Naive thymus-derived CD8-positive, alpha-beta T cell (primary cell): ENCODE data around the gene LPGAT1. TPM values are rescaled to one million over a fixed set of nuclear protein-coding genes. Genes with fewer than 3 reads are reported as not detected.
A peak's percentile ranks its signal among the peaks of the same experiment; 100 is the strongest.

Experiments used
- ATAC-seq, 2 donors: fragments of 150-1000 bp; cut with Tn5 transposase in 1 of 2; sonication (Bioruptor Pico), chemical (Tn5 transposase) in 1 of 2; 1 replicate in 1 of 2; 2 replicates in 1 of 2; pipeline ENCODE4 v1.10.0; 2021; ENCODE audit warnings: mild to moderate bottlenecking in 2 of 2, moderate library complexity in 2 of 2
- POLR2A ChIA-PET: fragments of 350-600 bp; sonication (Branson Sonifier 250); formaldehyde crosslinking; loops from one replicate; lab custom pipeline; 2021; ENCODE audit warnings: antibody characterized with exemption; lab: Charles Lee
- DNase-seq, 10 donors: peaks; one replicate each; pipeline versions ENCODE4 v3.0.0 to v3.0.0-alpha.2; 2020 to 2022
- H3K27ac Mint-ChIP-seq, 10 donors: one replicate each; pipeline ENCODE4 v1.8.0; 2020 to 2022; ENCODE audit warnings: mild to moderate bottlenecking in 10 of 10, mixed read lengths in 10 of 10, moderate library complexity in 4 of 10, inconsistent platforms in 1 of 10
- H3K27me3 Mint-ChIP-seq, 5 donors: one replicate each; pipeline ENCODE4 v1.8.0; 2021 to 2022; ENCODE audit warnings: mixed read lengths in 5 of 5
- H3K36me3 Mint-ChIP-seq, 3 donors: one replicate each; pipeline ENCODE4 v1.8.0; 2020 to 2022; ENCODE audit warnings: mixed read lengths in 3 of 3, mild to moderate bottlenecking in 2 of 3, inconsistent platforms in 1 of 3
- H3K4me1 Mint-ChIP-seq, 4 donors: one replicate each; pipeline ENCODE4 v1.8.0; 2021 to 2022; ENCODE audit warnings: mixed read lengths in 4 of 4
- H3K4me3 Mint-ChIP-seq, 10 donors: one replicate each; pipeline ENCODE4 v1.8.0; 2020 to 2022; ENCODE audit warnings: mild to moderate bottlenecking in 10 of 10, mixed read lengths in 10 of 10, moderate library complexity in 6 of 10, inconsistent platforms in 1 of 10
- H3K9me3 Mint-ChIP-seq, 9 donors: one replicate each; pipeline ENCODE4 v1.8.0; 2020 to 2022; ENCODE audit warnings: mixed read lengths in 9 of 9, mild to moderate bottlenecking in 3 of 9, inconsistent platforms in 1 of 9, moderate library complexity in 1 of 9
- polyA plus RNA-seq, 3 donors: library from polyadenylated mRNA; unstranded; fragments of 300-500 nt; fragmentation: Illumina TruSeq; gene quantifications; one replicate each; pipeline ENCODE4 v1.2.3, GENCODE V29; 2021
- total RNA-seq, 8 experiments: library from RNA in 2 of 8; stranded (reverse) in 2 of 8; gene quantifications; one replicate each; pipeline ENCODE4 v1.2.3 and lab custom pipeline; 2021 to 2026

The LPGAT1 gene
- total and polyA plus RNA-seq, 5 experiments from 2014 or later: 6.1 to 21.0 (median 15.7) TPM

- ATAC-seq: no peak
- Mint-ChIP-seq H3K9me3 (no peaks in the 10 kb centered on the region), H3K36me3 (peaks cover 0 to 46% (median 24%) of the 10 kb centered on the region in 3 donors), H3K4me3 (no peak overlapping the region), H3K27ac (no peak overlapping the region), H3K4me1 (peaks cover 2 to 29% (median 12%) of the 10 kb centered on the region in 4 donors), H3K27me3 (no peaks in the 10 kb centered on the region)
- DNase-seq: no peak
- POLR2A ChIA-PET: no interaction called here
These were observed 7.7 kb downstream of the LPGAT1 start for GRCh38 chr1:211822677-211823407.

- H3K27ac Mint-ChIP-seq: no peak overlapping the region
- no peaks in the 10 kb centered on the region for H3K9me3 Mint-ChIP-seq
- no peaks in the 10 kb centered on the region for H3K27me3 Mint-ChIP-seq
- H3K4me1 Mint-ChIP-seq: peaks cover 0 to 7% (median 3%) of the 10 kb centered on the region in 4 donors
- DNase-seq (no peak), ATAC-seq (no peak)
- no peak overlapping the region for H3K4me3 Mint-ChIP-seq
- peaks cover 0 to 39% (median 25%) of the 10 kb centered on the region in 3 donors for H3K36me3 Mint-ChIP-seq
- POLR2A ChIA-PET: no interaction called here
These were observed 14.0 kb downstream of the LPGAT1 start for GRCh38 chr1:211816586-211816985.

- no peak for ATAC-seq
- no peak for DNase-seq
- Mint-ChIP-seq H3K4me1 (peaks cover 2 to 5% (median 4%) of the 10 kb centered on the region in 4 donors), H3K36me3 (peaks cover 17 to 36% (median 19%) of the 10 kb centered on the region in 3 donors), H3K27me3 (no peaks in the 10 kb centered on the region), H3K4me3 (no peak overlapping the region), H3K27ac (no peak overlapping the region), H3K9me3 (peaks cover 0 to 3% (median 0%) of the 10 kb centered on the region in 9 donors)
- POLR2A ChIA-PET: no interaction called here
These were observed 16.2 kb downstream of the LPGAT1 start for GRCh38 chr1:211814313-211814712.

GRCh38 chr1:211813590-211813989 is 17.0 kb downstream of the LPGAT1 start:
- POLR2A ChIA-PET: no interaction called here
- DNase-seq (no peak), ATAC-seq (no peak)
- Mint-ChIP-seq H3K36me3 (peaks cover 19 to 35% (median 21%) of the 10 kb centered on the region in 3 donors), H3K4me1 (peaks cover 2 to 5% (median 4%) of the 10 kb centered on the region in 4 donors), H3K9me3 (peaks cover 0 to 3% (median 0%) of the 10 kb centered on the region in 9 donors), H3K27ac (no peak overlapping the region), H3K27me3 (no peaks in the 10 kb centered on the region), H3K4me3 (no peak overlapping the region)

GRCh38 chr1:211812584-211812983 is 18.0 kb downstream of the LPGAT1 start:
- Mint-ChIP-seq H3K4me3 (no peak overlapping the region), H3K27me3 (no peaks in the 10 kb centered on the region), H3K4me1 (peaks cover 2 to 5% (median 4%) of the 10 kb centered on the region in 4 donors), H3K9me3 (peaks cover 0 to 3% (median 0%) of the 10 kb centered on the region in 9 donors), H3K27ac (peak overlapping the region in 1 of 10 donors; percentile 47), H3K36me3 (peaks cover 19 to 41% (median 25%) of the 10 kb centered on the region in 3 donors)
- POLR2A ChIA-PET: no interaction called here
- ATAC-seq: no peak
- no peak for DNase-seq

- peaks cover 19 to 48% (median 30%) of the 10 kb centered on the region in 3 donors for H3K36me3 Mint-ChIP-seq
- peaks cover 2 to 6% (median 5%) of the 10 kb centered on the region in 4 donors for H3K4me1 Mint-ChIP-seq
- no peak overlapping the region for H3K4me3 Mint-ChIP-seq
- peaks cover 0 to 3% (median 0%) of the 10 kb centered on the region in 9 donors for H3K9me3 Mint-ChIP-seq
- ATAC-seq (no peak), DNase-seq (no peak)
- H3K27ac Mint-ChIP-seq: peak overlapping the region in 2 of 10 donors; percentile 37 to 42
- POLR2A ChIA-PET: no interaction called here
- no peaks in the 10 kb centered on the region for H3K27me3 Mint-ChIP-seq
These were observed 18.7 kb downstream of the LPGAT1 start for GRCh38 chr1:211811848-211812247.

GRCh38 chr1:211811126-211811525 is 19.4 kb downstream of the LPGAT1 start:
- POLR2A ChIA-PET: no interaction called here
- Mint-ChIP-seq H3K27ac (peak overlapping the region in 1 of 10 donors; percentile 6), H3K4me3 (no peak overlapping the region), H3K36me3 (peaks cover 19 to 54% (median 35%) of the 10 kb centered on the region in 3 donors), H3K9me3 (peaks cover 0 to 3% (median 0%) of the 10 kb centered on the region in 9 donors), H3K27me3 (no peaks in the 10 kb centered on the region), H3K4me1 (peaks cover 2 to 6% (median 5%) of the 10 kb centered on the region in 4 donors)
- ATAC-seq (no peak), DNase-seq (no peak)

- H3K9me3 Mint-ChIP-seq: peaks cover 0 to 4% (median 2%) of the 10 kb centered on the region in 9 donors
- ATAC-seq: no peak
These were observed 22.1 kb downstream of the LPGAT1 start for GRCh38 chr1:211808475-211808874.

GRCh38 chr1:211804915-211805314 is 25.6 kb downstream of the LPGAT1 start:
- H3K4me1 Mint-ChIP-seq: peaks cover 3 to 7% (median 6%) of the 10 kb centered on the region in 4 donors
- no peak for DNase-seq
- peak overlapping the region in 1 of 10 donors; percentile 45 for H3K27ac Mint-ChIP-seq
- POLR2A ChIA-PET: no interaction called here
- no peak for ATAC-seq
- no peak overlapping the region for H3K4me3 Mint-ChIP-seq
- H3K9me3 Mint-ChIP-seq: peaks cover 0 to 7% (median 4%) of the 10 kb centered on the region in 9 donors
- no peaks in the 10 kb centered on the region for H3K27me3 Mint-ChIP-seq
- peaks cover 34 to 68% (median 60%) of the 10 kb centered on the region in 3 donors for H3K36me3 Mint-ChIP-seq

More at GRCh38 chr1:211808475-211808874, 22.1 kb downstream of the LPGAT1 start:
- Mint-ChIP-seq H3K4me3 (no peak overlapping the region), H3K36me3 (peaks cover 25 to 64% (median 50%) of the 10 kb centered on the region in 3 donors), H3K4me1 (peaks cover 2 to 6% (median 4%) of the 10 kb centered on the region in 4 donors), H3K27me3 (no peaks in the 10 kb centered on the region), H3K27ac (no peak overlapping the region)
- POLR2A ChIA-PET: no interaction called here
- DNase-seq: no peak

GRCh38 chr1:211800925-211801607 is 29.5 kb downstream of the LPGAT1 start:
- Mint-ChIP-seq H3K9me3 (peaks cover 0 to 6% (median 4%) of the 10 kb centered on the region in 9 donors), H3K4me3 (no peak overlapping the region), H3K27ac (peak overlapping the region in 1 of 10 donors; percentile 71), H3K36me3 (peaks cover 26 to 46% (median 44%) of the 10 kb centered on the region in 3 donors), H3K4me1 (peaks cover 4 to 11% (median 7%) of the 10 kb centered on the region in 4 donors), H3K27me3 (no peaks in the 10 kb centered on the region)
- ATAC-seq: no peak
- POLR2A ChIA-PET: interaction anchor here (0.7 kb wide), 2 partner anchors 27 to 43 kb away, joined by 3 read pairs; no protein-coding TSS in a partner anchor
- DNase-seq: no peak

- ATAC-seq (no peak), DNase-seq (no peak)
- Mint-ChIP-seq H3K4me1 (peaks cover 2 to 11% (median 7%) of the 10 kb centered on the region in 4 donors), H3K36me3 (peaks cover 16 to 35% (median 29%) of the 10 kb centered on the region in 3 donors), H3K4me3 (no peak overlapping the region), H3K9me3 (peaks cover 0 to 6% (median 0%) of the 10 kb centered on the region in 9 donors), H3K27me3 (no peaks in the 10 kb centered on the region), H3K27ac (peak overlapping the region in 1 of 10 donors; percentile 56)
- POLR2A ChIA-PET: no interaction called here
These were observed 32.6 kb downstream of the LPGAT1 start for GRCh38 chr1:211797994-211798393.

GRCh38 chr1:211791979-211792378 is 38.6 kb downstream of the LPGAT1 start:
- Mint-ChIP-seq H3K4me1 (no peaks in the 10 kb centered on the region), H3K27ac (no peak overlapping the region), H3K9me3 (no peaks in the 10 kb centered on the region), H3K4me3 (no peak overlapping the region), H3K36me3 (peaks cover 0 to 45% (median 21%) of the 10 kb centered on the region in 3 donors), H3K27me3 (no peaks in the 10 kb centered on the region)
- POLR2A ChIA-PET: no interaction called here
- ATAC-seq (no peak), DNase-seq (no peak)
